DMS153 treated with DMSO at 0.1 percent for 48 hours (cell line): ENCODE data around the gene CCT7.
"Not testable (repeated sequence)": the region's sequence is repeated elsewhere in the genome, so short reads cannot be mapped to it uniquely, and the experiment has no call there.

ENCODE experiments used
- DNase-seq: peaks from one replicate; lab custom pipeline; 2025; ENCODE audit not compliant: unreplicated experiment; lab: John Stamatoyannopoulos, UW

CCT7 gene

GRCh38 chr2:73254343-73255006, 20.4 kb downstream of the CCT7 start:
- no peak for DNase-seq

GRCh38 chr2:73255007-73255644, 21.0 kb downstream of the CCT7 start:
- DNase-seq, result no peak

- DNase-seq, result no peak
These were observed 22.0 kb downstream of the CCT7 start for GRCh38 chr2:73255907-73256617.

GRCh38 chr2:73256618-73256922, 22.5 kb downstream of the CCT7 start:
- no peak for DNase-seq

GRCh38 chr2:73257021-73257420, 22.9 kb downstream of the CCT7 start:
- DNase-seq, result no peak

GRCh38 chr2:73257425-73258125, 23.5 kb downstream of the CCT7 start:
- DNase-seq, result no peak

GRCh38 chr2:73258186-73258912, 24.2 kb downstream of the CCT7 start:
- no peak for DNase-seq

GRCh38 chr2:73258913-73259215, 24.8 kb downstream of the CCT7 start:
- DNase-seq, result no peak

GRCh38 chr2:73259276-73259675, 25.2 kb downstream of the CCT7 start:
- no peak for DNase-seq

GRCh38 chr2:73259704-73260337, 25.7 kb downstream of the CCT7 start:
- DNase-seq, result no peak

- no peak for DNase-seq
These were observed 26.4 kb downstream of the CCT7 start for GRCh38 chr2:73260338-73260984.

- DNase-seq, result no peak
These were observed 28.1 kb downstream of the CCT7 start for GRCh38 chr2:73262108-73262651.

GRCh38 chr2:73262691-73263429, 28.8 kb downstream of the CCT7 start:
- DNase-seq, result not testable (repeated sequence)

- no peak for DNase-seq
These were observed 29.6 kb downstream of the CCT7 start for GRCh38 chr2:73263540-73264331.

- no peak for DNase-seq
These were observed 30.2 kb downstream of the CCT7 start for GRCh38 chr2:73264332-73264606.

GRCh38 chr2:73264783-73265182, 30.7 kb downstream of the CCT7 start:
- DNase-seq, result no peak

GRCh38 chr2:73265298-73266060, 31.4 kb downstream of the CCT7 start:
- DNase-seq, result no peak
